ENCODE data around the gene TTC34. TPM values are rescaled to one million over a fixed set of nuclear protein-coding genes. Genes with fewer than 3 reads are reported as not detected.

TTC34 gene
- total RNA-seq, 2 experiments from 2014 or later = 0.79 to 0.81 TPM

- peak; percentile 92 for ATAC-seq
- peak; percentile 81 for TF ChIP-seq CTCF (IDR thresholded peaks at IDR 0.05)
- intact Hi-C loops (cut with micrococcal nuclease) = no loop called here
Observed at GRCh38 chr1:2821966-2822620, 20.6 kb upstream of the TTC34 start.

DNA sequence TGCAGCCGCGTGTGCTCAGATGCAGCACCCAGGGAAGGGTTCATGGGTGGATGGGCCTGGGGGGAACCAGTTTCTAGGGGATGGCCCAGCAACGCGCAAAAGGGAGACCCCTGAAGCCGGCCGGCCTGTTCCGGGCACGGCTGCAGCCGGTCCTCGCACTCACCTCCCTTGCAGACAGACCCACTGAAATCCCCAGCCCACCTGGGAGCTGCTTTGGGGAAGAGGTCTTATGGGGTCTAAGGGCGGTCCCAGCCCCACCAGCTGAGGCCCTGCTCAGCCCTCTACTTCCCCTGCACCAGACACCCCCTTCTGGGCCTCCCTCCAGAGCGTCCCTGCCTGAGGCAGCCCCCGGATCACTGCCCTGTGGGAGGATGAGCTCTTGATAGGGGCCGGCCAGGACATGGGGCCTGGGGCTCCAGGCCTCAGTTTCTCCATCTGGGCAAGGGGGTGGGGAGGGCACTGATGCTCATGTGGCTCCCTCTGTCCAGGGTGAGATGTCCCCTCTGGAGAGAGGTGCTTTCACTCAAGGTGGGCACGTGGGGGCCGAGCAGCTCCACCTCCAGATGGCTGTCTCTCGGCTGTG is 20.0 kb upstream of the TTC34 start:
- no peak for TF ChIP-seq CTCF (IDR thresholded peaks at IDR 0.05)
- no peak overlapping the region for H3K4me3 Mint-ChIP-seq
- ATAC-seq (no peak), DNase-seq (no peak)
- no peaks in the 10 kb centered on the region for H3K9me3 Mint-ChIP-seq
- peaks cover 2% of the 10 kb centered on the region for H3K4me1 Mint-ChIP-seq (ENCODE audit: low read depth)
- H3K36me3 Mint-ChIP-seq (ENCODE audit: low read depth) = no peaks in the 10 kb centered on the region
- ChIA-PET CTCF (interaction anchor here (0.9 to 1.8 kb wide), 4 partner anchors 16 to 100 kb away, joined by 3 to 12 read pairs (median 5); no protein-coding TSS in a partner anchor), POLR2A (no interaction called here)
- no peak overlapping the region for H3K27ac Mint-ChIP-seq
- no peaks in the 10 kb centered on the region for H3K27me3 Mint-ChIP-seq
- intact Hi-C loops (cut with micrococcal nuclease) = no loop called here

More at GRCh38 chr1:2821966-2822620, 20.6 kb upstream of the TTC34 start:
- ChIA-PET POLR2A (no interaction called here), CTCF (interaction anchor here (0.9 to 1.8 kb wide), 5 partner anchors 16 to 602 kb away, joined by 3 to 12 read pairs (median 4); no protein-coding TSS in a partner anchor)
- peak; percentile 59 for DNase-seq
- Mint-ChIP-seq H3K36me3 (ENCODE audit: low read depth) (no peaks in the 10 kb centered on the region), H3K9me3 (no peaks in the 10 kb centered on the region), H3K27me3 (no peaks in the 10 kb centered on the region), H3K4me3 (no peak overlapping the region), H3K4me1 (ENCODE audit: low read depth) (peaks cover 2% of the 10 kb centered on the region), H3K27ac (no peak overlapping the region)

DNA sequence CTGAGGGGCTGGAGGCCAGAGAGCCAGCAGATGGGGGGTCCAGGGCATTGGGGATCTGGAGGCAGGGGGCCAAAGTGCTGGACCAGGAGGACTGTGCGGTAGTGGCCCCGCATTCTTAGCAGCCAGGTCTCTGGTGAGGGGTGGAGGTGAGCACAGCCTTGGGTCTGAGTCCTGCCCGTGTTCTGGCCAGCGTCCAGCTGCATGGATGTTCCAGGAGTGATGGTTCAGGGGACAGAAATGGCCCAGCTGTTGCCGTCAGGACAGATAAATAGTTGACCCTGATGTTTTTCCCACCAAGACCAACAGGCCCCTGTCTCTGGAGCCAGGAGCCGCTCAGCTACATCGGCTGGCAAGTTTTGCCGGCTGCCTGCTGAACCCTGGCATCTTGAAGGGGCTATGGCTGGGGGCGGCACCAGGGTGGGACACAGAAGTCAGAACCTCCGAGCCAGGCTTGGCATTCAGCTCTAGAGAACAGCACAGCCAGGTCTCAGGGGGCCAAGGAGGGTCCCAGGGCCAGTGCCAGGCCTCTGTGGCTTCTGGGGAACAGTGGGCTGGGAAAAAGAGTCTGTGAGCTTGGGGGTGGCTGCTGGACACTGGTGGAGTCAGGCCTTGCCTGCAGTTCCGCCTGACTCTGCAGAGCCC is 19.4 kb upstream of the TTC34 start:
- CTCF ChIA-PET = interaction anchor here (1.6 to 1.8 kb wide), 2 partner anchors 19 to 101 kb away, joined by 4 to 12 read pairs; no protein-coding TSS in a partner anchor
- no peak for TF ChIP-seq CTCF (IDR thresholded peaks at IDR 0.05)
- H3K36me3 Mint-ChIP-seq (ENCODE audit: low read depth) = no peaks in the 10 kb centered on the region
- no peaks in the 10 kb centered on the region for H3K9me3 Mint-ChIP-seq
- no peak overlapping the region for H3K27ac Mint-ChIP-seq
- DNase-seq (no peak), ATAC-seq (no peak)
- POLR2A ChIA-PET = no interaction called here
- intact Hi-C loops (cut with micrococcal nuclease) = no loop called here
- no peak overlapping the region for H3K4me3 Mint-ChIP-seq
- H3K4me1 Mint-ChIP-seq (ENCODE audit: low read depth) = peaks cover 2% of the 10 kb centered on the region
- no peaks in the 10 kb centered on the region for H3K27me3 Mint-ChIP-seq

GRCh38 chr1:2819831-2820730 is 18.6 kb upstream of the TTC34 start:
- POLR2A ChIA-PET = no interaction called here
- Mint-ChIP-seq H3K27me3 (no peaks in the 10 kb centered on the region), H3K36me3 (ENCODE audit: low read depth) (no peaks in the 10 kb centered on the region), H3K4me3 (no peak overlapping the region), H3K4me1 (ENCODE audit: low read depth) (peaks cover 2% of the 10 kb centered on the region), H3K27ac (no peak overlapping the region), H3K9me3 (no peaks in the 10 kb centered on the region)
- intact Hi-C loops (cut with micrococcal nuclease) = no loop called here
- CTCF ChIA-PET = no interaction called here
- ATAC-seq (no peak), DNase-seq (no peak)
- TF ChIP-seq CTCF (IDR thresholded peaks at IDR 0.05) = no peak
